Duodenal mucosa (tissue), 2 donors: ENCODE measurements around the gene GID8.

Experiments used
- H3K27ac ChIP-seq: one replicate; pipeline ENCODE4 v1.7.0; 2013; ENCODE audit warnings: low read depth, low read length
- H3K27me3 ChIP-seq, 2 donors: one replicate each; pipeline ENCODE4 v1.7.0; 2013; ENCODE audit warnings: low read length in 2 of 2, control low read depth in 1 of 2; ENCODE audit not compliant: insufficient read depth in 2 of 2, control insufficient read depth in 1 of 2
- H3K36me3 ChIP-seq, 2 donors: one replicate each; pipeline ENCODE4 v1.7.0; 2013; ENCODE audit warnings: low read length in 2 of 2, control low read depth in 1 of 2; ENCODE audit not compliant: insufficient read depth in 2 of 2, control insufficient read depth in 1 of 2
- H3K4me1 ChIP-seq, 2 donors: one replicate each; pipeline ENCODE4 v1.7.0; 2013; ENCODE audit warnings: low read length in 2 of 2, control low read depth in 1 of 2; ENCODE audit not compliant: insufficient read depth in 2 of 2, control insufficient read depth in 1 of 2
- H3K4me3 ChIP-seq, 2 donors: one replicate each; pipeline ENCODE4 v1.7.0; 2013; ENCODE audit warnings: low read length in 2 of 2, low read depth in 1 of 2
- H3K9ac ChIP-seq, 2 donors: one replicate each; pipeline ENCODE4 v1.7.0; 2013; ENCODE audit warnings: low read length in 2 of 2, low read depth in 1 of 2
- H3K9me3 ChIP-seq, 2 donors: one replicate each; pipeline ENCODE4 v1.7.0; 2013; ENCODE audit warnings: low read length in 2 of 2, control low read depth in 1 of 2; ENCODE audit not compliant: control insufficient read depth in 1 of 2

GID8 gene

DNA sequence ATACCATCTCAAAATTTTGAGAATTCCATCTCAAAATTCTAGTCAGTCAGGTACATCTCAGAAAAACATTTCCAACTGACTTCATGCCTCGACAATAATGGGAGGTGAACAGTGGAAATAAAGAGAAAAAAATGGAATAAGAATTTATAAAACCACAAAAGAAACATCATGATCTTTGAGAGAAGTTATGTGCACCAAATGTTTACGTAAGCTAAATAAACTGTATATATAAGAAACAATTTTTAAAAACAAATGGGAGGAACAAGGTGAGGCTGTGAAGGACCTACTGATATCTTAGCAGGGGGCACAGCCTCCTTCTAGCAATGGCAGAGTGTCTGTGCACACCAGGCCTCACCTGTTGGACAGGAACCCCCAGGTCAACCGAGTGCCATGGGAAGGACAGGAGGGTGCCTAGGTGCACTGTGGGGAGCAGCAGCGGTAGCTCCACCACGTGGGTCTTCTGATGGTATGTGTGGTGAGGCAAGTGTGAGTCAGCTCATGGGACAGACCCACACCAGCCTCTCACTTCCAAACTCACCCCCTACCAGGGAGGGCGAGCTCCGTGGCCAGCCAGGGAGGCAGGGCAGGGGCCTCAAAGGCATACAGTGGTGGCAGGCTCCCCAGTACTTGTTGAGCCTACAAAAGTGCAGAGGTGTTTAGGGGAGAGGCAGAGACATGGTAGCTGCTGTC, 34.9 kb upstream of the GID8 start:
- H3K9ac ChIP-seq, result no peak overlapping the region
- H3K27me3 ChIP-seq, result no peaks in the 10 kb centered on the region
- no peak overlapping the region for H3K27ac ChIP-seq
- H3K9me3 ChIP-seq, result no peaks in the 10 kb centered on the region
- H3K4me3 ChIP-seq, result no peak overlapping the region
- peaks cover 56 to 72% of the 10 kb centered on the region in 2 donors for H3K36me3 ChIP-seq
- peaks cover 31 to 32% of the 10 kb centered on the region in 2 donors for H3K4me1 ChIP-seq

DNA sequence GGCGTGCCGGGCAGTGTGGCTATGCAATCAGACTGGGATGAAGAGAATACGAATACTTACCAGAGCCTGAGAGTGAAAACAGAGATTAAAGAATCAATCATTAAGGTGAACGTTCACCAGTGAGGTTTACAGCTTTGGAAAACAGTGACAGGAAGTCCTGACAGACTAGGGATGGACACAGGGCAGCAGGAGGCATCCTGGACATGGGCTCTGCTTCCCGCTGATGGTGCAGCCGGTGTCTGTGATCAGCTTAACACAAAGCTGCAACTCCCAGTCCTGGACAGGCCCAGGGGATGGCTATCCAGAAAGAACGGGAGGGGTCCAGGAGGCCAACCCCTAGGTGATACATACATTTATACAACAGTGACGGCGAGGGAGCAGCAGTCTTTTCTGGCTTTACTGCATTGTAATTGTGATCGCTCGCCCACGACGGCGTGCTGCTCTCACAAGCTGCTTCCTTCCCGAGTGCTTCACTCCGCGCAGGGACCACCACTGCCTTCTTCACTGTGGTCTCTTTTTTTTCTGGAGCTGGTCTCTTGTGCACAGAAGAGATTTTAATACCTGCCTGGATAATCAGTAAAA, 32.3 kb upstream of the GID8 start:
- H3K27ac ChIP-seq, result no peak overlapping the region

GRCh38 chr20:62906209-62906608, 31.7 kb upstream of the GID8 start:
- Histone ChIP-seq H3K36me3 (peaks cover 79 to 97% of the 10 kb centered on the region in 2 donors), H3K9ac (no peak overlapping the region), H3K27me3 (no peaks in the 10 kb centered on the region), H3K4me3 (no peak overlapping the region), H3K9me3 (no peaks in the 10 kb centered on the region), H3K27ac (no peak overlapping the region), H3K4me1 (peaks cover 1 to 2% of the 10 kb centered on the region in 2 donors)

More for the DNA sequence above, 32.3 kb upstream of the GID8 start:
- peaks cover 7% of the 10 kb centered on the region in 2 donors for H3K4me1 ChIP-seq
- H3K36me3 ChIP-seq, result peaks cover 75 to 97% of the 10 kb centered on the region in 2 donors
- no peak overlapping the region for H3K4me3 ChIP-seq
- H3K27me3 ChIP-seq, result no peaks in the 10 kb centered on the region
- no peak overlapping the region for H3K9ac ChIP-seq
- no peaks in the 10 kb centered on the region for H3K9me3 ChIP-seq

- Histone ChIP-seq H3K9me3 (no peaks in the 10 kb centered on the region), H3K9ac (no peak overlapping the region), H3K27me3 (no peaks in the 10 kb centered on the region), H3K27ac (no peak overlapping the region), H3K36me3 (peaks cover 79 to 98% of the 10 kb centered on the region in 2 donors), H3K4me3 (no peak overlapping the region), H3K4me1 (no peaks in the 10 kb centered on the region)
These were observed 31.1 kb upstream of the GID8 start for GRCh38 chr20:62906647-62907375.

DNA sequence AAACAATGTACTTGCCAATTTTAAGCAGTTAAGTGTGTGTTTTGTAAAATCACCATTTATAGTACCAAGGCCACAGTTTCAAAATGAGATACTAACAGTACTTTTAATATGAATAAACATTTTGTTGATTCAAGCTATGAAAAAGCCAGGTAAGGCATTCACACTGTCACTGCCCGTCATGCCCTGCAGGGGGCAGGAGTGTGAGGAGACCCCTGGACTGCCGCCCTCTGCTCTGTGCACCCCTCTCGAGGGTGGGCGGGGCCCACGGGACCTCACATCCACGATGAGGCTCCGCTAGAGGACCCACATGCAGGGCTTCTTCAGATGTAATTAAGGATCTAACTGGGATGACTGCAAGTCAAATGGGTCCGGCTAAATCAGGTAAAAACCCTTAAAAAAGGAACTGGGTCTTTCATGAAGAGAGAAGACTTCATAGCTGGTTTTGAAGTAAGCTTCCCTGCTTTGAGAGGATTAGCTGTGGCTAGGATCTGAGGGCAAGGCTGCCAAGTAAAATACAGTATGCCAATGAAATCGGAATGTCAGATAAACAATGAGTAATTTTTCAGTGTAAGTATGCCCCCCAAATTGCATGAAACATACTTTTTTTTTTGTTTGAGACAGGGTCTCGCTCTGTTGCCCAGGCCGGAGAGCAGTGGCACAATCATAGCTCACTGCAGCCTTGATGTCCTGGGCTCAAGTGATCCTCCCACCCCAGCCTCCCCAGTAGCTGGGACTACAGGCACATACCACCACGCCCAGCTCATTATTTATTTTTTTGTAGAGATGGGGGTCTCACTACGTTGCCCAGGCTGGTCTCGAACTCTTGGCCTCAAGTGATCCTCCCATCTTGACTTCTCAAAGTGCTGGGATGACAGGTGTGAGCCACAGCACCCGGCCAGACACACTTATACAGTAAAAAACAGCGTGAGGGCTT, 30.3 kb upstream of the GID8 start:
- no peaks in the 10 kb centered on the region for H3K4me1 ChIP-seq
- H3K9me3 ChIP-seq, result no peaks in the 10 kb centered on the region
- no peak overlapping the region for H3K4me3 ChIP-seq
- peaks cover 77 to 94% of the 10 kb centered on the region in 2 donors for H3K36me3 ChIP-seq
- no peaks in the 10 kb centered on the region for H3K27me3 ChIP-seq
- H3K9ac ChIP-seq, result no peak overlapping the region
- H3K27ac ChIP-seq, result no peak overlapping the region

DNA sequence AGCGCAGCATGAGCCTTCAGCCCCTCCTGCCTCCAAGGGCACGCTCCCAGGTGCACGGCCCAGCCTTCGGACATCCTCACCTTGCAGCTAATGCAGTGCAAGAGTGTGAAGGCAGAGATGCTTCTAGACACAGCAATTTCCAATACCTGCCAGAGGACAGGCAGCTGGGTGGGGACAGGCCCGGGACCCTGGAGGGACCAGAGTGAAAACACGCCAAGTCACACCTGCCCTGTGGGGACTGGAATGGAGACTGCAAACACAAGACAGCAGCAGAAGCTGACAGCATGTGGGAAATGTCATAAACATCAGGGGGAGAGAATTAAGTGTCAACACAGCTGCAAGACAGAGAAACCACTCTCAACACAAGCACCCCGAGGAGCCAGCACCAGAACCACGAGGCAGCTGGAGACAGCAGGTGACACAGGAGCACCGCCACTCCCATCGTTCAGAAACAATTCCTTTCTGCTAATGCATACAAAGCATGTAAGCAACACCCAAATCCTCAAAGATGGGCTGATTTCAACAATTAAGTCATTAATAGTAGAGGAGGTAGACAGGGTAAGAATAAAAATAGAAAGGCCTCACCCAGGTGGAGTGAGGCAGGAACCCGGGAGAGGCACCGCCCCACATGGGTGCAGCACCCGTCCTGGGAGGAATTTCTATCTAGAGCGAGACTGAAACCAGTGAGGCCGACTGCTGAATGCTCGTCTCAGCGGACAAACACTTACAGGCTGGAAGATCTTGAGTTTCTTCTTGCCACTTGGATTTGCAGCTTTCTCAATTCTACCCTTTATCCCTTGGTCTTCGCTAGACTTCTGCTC, 28.8 kb upstream of the GID8 start:
- Histone ChIP-seq H3K27ac (no peak overlapping the region), H3K27me3 (no peaks in the 10 kb centered on the region), H3K9ac (no peak overlapping the region), H3K4me1 (peaks cover 0 to 6% of the 10 kb centered on the region in 2 donors), H3K9me3 (no peaks in the 10 kb centered on the region), H3K36me3 (peaks cover 71 to 86% of the 10 kb centered on the region in 2 donors), H3K4me3 (no peak overlapping the region)

DNA sequence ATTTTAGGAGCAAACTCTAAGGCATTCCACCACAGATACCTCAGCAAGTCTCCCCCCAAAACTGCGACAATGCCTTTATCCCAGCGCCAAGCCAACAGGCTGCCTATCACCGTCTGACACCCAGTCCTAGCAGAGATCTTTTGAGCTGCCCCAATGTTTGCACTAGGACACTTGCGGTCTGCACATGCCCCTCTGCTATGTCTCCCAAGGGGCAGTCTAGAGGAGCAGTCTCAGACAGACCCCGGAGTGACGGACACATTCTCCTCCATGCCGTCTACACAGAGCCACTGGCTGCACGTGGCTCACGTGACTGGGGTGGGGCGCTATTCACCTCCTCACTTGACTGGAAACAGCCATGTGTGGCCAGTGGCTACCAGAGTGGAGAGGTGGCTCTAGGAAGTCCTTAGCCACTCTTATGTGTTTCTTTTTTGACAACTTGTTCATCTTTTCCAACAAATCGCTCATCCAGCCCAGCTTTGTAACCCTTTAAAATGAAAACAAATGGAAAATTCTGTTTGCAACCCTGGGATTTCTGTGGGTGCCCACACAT, 27.7 kb upstream of the GID8 start:
- Histone ChIP-seq H3K36me3 (peaks cover 63 to 76% of the 10 kb centered on the region in 2 donors), H3K27me3 (no peaks in the 10 kb centered on the region), H3K9me3 (no peaks in the 10 kb centered on the region), H3K4me1 (peaks cover 5 to 14% of the 10 kb centered on the region in 2 donors), H3K9ac (no peak overlapping the region), H3K27ac (no peak overlapping the region), H3K4me3 (no peak overlapping the region)

DNA sequence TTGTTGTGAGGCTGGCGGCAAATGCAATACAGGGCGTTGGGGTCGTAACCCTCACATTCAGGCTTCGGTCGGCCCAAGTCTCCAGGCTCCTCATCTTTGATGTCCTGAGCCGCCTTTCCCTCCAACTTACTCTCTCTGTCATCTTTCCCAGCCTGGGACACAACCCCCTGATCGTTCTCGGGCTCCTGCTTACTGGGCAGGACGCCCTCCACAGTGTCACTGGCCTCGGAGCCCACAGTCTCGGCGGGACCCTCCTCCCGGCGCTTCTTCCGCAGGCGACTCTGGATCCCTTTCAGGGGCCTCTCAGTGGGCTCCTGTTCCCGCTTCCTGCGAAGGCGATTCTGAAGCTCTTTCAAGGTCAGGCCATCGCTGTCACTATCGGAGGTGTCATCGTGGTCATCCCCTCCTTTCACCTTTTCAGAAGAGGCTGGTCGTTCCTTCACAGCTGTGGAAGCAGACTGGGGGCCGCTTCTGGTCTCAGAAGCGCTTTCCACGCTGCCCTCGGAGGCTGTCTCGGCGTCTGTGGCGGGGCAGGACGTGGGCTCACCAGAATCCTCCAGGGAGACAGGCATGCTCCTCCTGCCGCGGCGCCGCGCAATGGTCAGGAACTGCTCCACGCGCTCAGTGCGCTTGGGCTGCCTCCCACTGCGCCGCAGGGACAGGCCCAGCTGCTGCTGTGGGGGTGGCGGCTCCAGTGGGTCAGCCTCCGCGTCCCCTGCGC, 27.0 kb upstream of the GID8 start:
- Histone ChIP-seq H3K4me1 (peaks cover 9 to 15% of the 10 kb centered on the region in 2 donors), H3K9ac (no peak overlapping the region), H3K27me3 (no peaks in the 10 kb centered on the region), H3K4me3 (no peak overlapping the region), H3K36me3 (peaks cover 57 to 69% of the 10 kb centered on the region in 2 donors), H3K27ac (no peak overlapping the region), H3K9me3 (no peaks in the 10 kb centered on the region)
